Measurements from ENCODE around the gene ANK3.
A peak's percentile ranks its signal among the peaks of the same experiment; 100 is the strongest.

Gene ANK3

GRCh38 chr10:60343254-60343653 is 46.4 kb downstream of the ANK3 start:
- DNase-seq (ENCODE audit: low read depth in 3 of 3): no peak

- no peak for DNase-seq (ENCODE audit: low read depth in 3 of 3)
Measured at GRCh38 chr10:60341969-60342368, 47.7 kb downstream of the ANK3 start.

GRCh38 chr10:60340973-60341372 is 48.7 kb downstream of the ANK3 start:
- DNase-seq (ENCODE audit: low read depth in 3 of 3): no peak

- no peak for DNase-seq (ENCODE audit: low read depth in 3 of 3)
Measured at GRCh38 chr10:60339757-60340156, 49.9 kb downstream of the ANK3 start.

GRCh38 chr10:60338786-60339185 is 50.9 kb downstream of the ANK3 start:
- no peak for DNase-seq (ENCODE audit: low read depth in 3 of 3)

GRCh38 chr10:60338002-60338564 is 51.6 kb downstream of the ANK3 start:
- no peak for DNase-seq (ENCODE audit: low read depth in 3 of 3)

GRCh38 chr10:60336901-60337630 is 52.6 kb downstream of the ANK3 start:
- DNase-seq (ENCODE audit: low read depth in 3 of 3): no peak

- DNase-seq (ENCODE audit: low read depth in 3 of 3): no peak
Measured at GRCh38 chr10:60335708-60336107, 54.0 kb downstream of the ANK3 start.

- DNase-seq (ENCODE audit: low read depth in 3 of 3): no peak
Measured at GRCh38 chr10:60334991-60335390, 54.7 kb downstream of the ANK3 start.

- no peak for DNase-seq (ENCODE audit: low read depth in 3 of 3)
Measured at GRCh38 chr10:60332371-60332770, 57.3 kb downstream of the ANK3 start.

- no peak for DNase-seq (ENCODE audit: low read depth in 3 of 3)
Measured at GRCh38 chr10:60331886-60332285, 57.8 kb downstream of the ANK3 start.

GRCh38 chr10:60323162-60323561 is 66.5 kb downstream of the ANK3 start:
- DNase-seq (ENCODE audit: low read depth in 3 of 3): no peak

- DNase-seq (ENCODE audit: low read depth in 3 of 3): no peak
Measured at GRCh38 chr10:60320666-60321065, 69.0 kb downstream of the ANK3 start.

GRCh38 chr10:60316029-60316428 is 73.6 kb downstream of the ANK3 start:
- DNase-seq (ENCODE audit: low read depth in 3 of 3): no peak

GRCh38 chr10:60315311-60315710 is 74.4 kb downstream of the ANK3 start:
- no peak for DNase-seq (ENCODE audit: low read depth in 3 of 3)

GRCh38 chr10:60314069-60314940 is 75.4 kb downstream of the ANK3 start:
- peak in 1 of 3 donors; percentile 2 for DNase-seq (ENCODE audit: low read depth in 3 of 3)

- DNase-seq (ENCODE audit: low read depth in 3 of 3): no peak
Measured at GRCh38 chr10:60313589-60313952, 76.1 kb downstream of the ANK3 start.

GRCh38 chr10:60312818-60313588 is 76.7 kb downstream of the ANK3 start:
- no peak for DNase-seq (ENCODE audit: low read depth in 3 of 3)

- DNase-seq (ENCODE audit: low read depth in 3 of 3): no peak
Measured at GRCh38 chr10:60311821-60312220, 77.9 kb downstream of the ANK3 start.

GRCh38 chr10:60310740-60311139 is 78.9 kb downstream of the ANK3 start:
- no peak for DNase-seq (ENCODE audit: low read depth in 3 of 3)

- no peak for DNase-seq (ENCODE audit: low read depth in 3 of 3)
Measured at GRCh38 chr10:60309891-60310290, 79.8 kb downstream of the ANK3 start.

- no peak for DNase-seq (ENCODE audit: low read depth in 3 of 3)
Measured at GRCh38 chr10:60309371-60309770, 80.3 kb downstream of the ANK3 start.
